ENCODE data around the gene SLC38A10.

DNA sequence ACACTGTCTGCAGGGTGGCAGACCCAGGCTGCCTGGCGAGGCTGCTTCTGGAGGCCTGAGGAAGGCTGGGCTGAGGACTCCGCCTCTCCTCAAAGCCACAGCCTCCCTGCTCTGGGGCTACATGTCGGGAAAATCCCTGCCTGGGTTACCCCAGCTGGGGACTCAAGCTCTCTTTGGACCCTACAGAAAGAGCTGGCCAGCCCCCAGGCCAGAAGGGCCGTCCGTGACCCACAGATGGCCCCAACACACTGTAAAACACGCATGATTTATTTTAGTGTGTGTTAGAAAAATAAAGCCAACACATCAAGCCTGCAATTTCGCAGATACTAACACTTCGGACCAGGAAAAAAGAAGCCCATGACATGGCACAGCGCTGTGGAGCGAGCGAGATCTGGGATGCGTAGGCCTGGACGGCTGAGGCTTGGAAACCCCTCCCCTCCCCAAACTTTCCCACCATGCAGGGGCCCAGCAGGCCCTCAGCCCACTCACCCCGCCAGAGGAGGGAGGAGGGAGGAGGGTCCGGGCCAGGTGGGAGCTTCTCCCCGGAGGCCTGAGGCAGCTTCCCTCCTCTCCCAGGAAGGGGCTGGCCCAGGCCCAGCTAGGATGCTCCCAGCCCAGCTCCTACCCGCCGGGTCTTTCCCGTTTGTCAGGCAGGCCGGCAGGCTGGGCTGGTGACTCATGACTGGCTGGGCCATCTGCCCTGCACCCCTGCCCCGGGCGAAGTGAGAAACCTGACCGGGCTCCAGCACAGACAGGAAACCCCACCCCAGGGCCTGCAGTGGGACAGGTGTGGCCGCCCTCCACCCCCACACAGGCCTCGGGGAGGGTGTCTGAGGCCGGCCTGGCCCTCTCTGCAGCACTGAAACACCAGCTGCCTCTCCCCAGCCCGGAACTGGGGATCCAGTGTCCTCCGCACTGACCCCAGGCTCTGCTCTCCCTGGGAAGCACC, 34.1 kb upstream of the SLC38A10 start:
- TF ChIP-seq CTCF (IDR thresholded peaks at IDR 0.05): no peak
- peak in 1 of 4 donors; percentile 9 for TF ChIP-seq POLR2A (IDR thresholded peaks at IDR 0.05)
